Bronchial epithelial cell (primary cell): Measurements from ENCODE around the gene UGGT2. TPM values are rescaled to one million over a fixed set of nuclear protein-coding genes. Genes with fewer than 3 reads are reported as not detected.

Experiments used
- DNase-seq: peaks from one replicate; pipeline ENCODE4 v3.0.0-alpha.2; 2010; ENCODE audit warnings: low read depth
- FAIRE-seq: peaks from 2 replicates; lab custom pipeline; 2011; peaks lifted over from hg19 to GRCh38; lab: Jason Lieb, UNC
- H3K27me3 ChIP-seq: 2 replicates; pipeline ENCODE4 v1.5.1; 2011; ENCODE audit warnings: low read length; ENCODE audit not compliant: control insufficient read depth, insufficient read depth
- H3K36me3 ChIP-seq: 2 replicates; pipeline ENCODE4 v1.5.1; 2011; ENCODE audit warnings: low read length; ENCODE audit not compliant: control insufficient read depth, insufficient read depth
- H3K4me3 ChIP-seq: 2 replicates; pipeline ENCODE4 v1.5.1; 2011; ENCODE audit warnings: mild to moderate bottlenecking, low read depth, low read length, control low read depth
- CTCF ChIP-seq: IDR thresholded peaks from 2 replicates; pipeline ENCODE4 v1.5.1; 2011; ENCODE audit warnings: mild to moderate bottlenecking, moderate library complexity, low read length, control low read depth, inconsistent platforms; ENCODE audit not compliant: insufficient read depth, severe bottlenecking
- total RNA-seq: library from RNA; depleted of rRNA; stranded (reverse); fragments of >200 nt; gene quantifications from 2 replicates; pipeline ENCODE4 v1.2.1, GENCODE V29; 2014

The UGGT2 gene
- total RNA-seq, 1 donor from 2014 or later = 25.3 TPM

GRCh38 chr13:95809429-95809828, 243.8 kb downstream of the UGGT2 start:
- no peak for TF ChIP-seq CTCF
- FAIRE-seq = no peak
- Histone ChIP-seq H3K4me3 (no peak overlapping the region), H3K27me3 (no peaks in the 10 kb centered on the region), H3K36me3 (no peaks in the 10 kb centered on the region)
- DNase-seq = no peak

DNA sequence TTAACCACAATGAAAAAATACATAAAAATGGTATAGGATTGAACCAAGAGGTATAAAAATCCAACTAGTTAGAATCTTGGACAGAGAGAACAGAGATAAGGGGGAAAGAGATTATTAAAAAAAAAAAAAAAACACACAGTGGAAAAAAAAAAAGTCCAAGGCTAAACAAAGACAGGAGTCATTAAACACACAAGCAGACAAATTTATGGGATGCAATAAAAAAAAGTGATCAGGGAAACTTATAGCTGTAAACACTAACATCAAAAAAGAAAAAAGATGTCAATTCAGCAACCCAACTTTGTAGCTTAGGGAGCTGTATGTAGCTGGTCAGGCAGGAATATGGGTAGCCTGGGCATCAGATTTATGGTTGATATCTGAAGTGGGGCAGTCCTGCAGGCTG, 247.3 kb downstream of the UGGT2 start:
- no peak for DNase-seq
- no peak for FAIRE-seq
- Histone ChIP-seq H3K36me3 (no peaks in the 10 kb centered on the region), H3K27me3 (no peaks in the 10 kb centered on the region), H3K4me3 (no peak overlapping the region)
- no peak for TF ChIP-seq CTCF

DNA sequence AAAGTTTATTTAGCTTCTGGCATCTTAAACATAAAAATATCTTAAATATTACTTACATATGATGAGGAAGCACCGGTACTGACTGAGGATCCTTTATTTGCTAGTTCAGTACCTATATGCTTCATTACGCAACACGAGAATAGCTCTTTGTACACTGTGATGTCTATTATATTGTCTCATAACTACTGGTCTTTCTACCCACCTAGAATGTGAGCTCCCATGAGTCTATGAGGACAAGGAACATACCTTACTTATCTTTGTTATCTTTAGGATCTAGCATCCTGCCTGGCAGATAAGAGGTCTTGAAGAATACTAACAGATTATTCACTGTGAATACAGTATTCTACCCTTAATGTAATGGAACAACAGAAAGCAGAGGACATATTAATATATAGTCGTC, 251.4 kb downstream of the UGGT2 start:
- no peak for TF ChIP-seq CTCF
- DNase-seq (no peak), FAIRE-seq (no peak)
- Histone ChIP-seq H3K27me3 (no peaks in the 10 kb centered on the region), H3K4me3 (no peak overlapping the region), H3K36me3 (no peaks in the 10 kb centered on the region)

- Histone ChIP-seq H3K4me3 (no peak overlapping the region), H3K36me3 (no peaks in the 10 kb centered on the region), H3K27me3 (no peaks in the 10 kb centered on the region)
- TF ChIP-seq CTCF = no peak
- DNase-seq (no peak), FAIRE-seq (no peak)
Measured at GRCh38 chr13:95800436-95800835, 252.8 kb downstream of the UGGT2 start.

GRCh38 chr13:95797016-95797415, 256.2 kb downstream of the UGGT2 start:
- FAIRE-seq (no peak), DNase-seq (no peak)
- no peak for TF ChIP-seq CTCF
- H3K4me3 ChIP-seq = no peak overlapping the region
- no peaks in the 10 kb centered on the region for H3K36me3 ChIP-seq
- no peaks in the 10 kb centered on the region for H3K27me3 ChIP-seq

DNA sequence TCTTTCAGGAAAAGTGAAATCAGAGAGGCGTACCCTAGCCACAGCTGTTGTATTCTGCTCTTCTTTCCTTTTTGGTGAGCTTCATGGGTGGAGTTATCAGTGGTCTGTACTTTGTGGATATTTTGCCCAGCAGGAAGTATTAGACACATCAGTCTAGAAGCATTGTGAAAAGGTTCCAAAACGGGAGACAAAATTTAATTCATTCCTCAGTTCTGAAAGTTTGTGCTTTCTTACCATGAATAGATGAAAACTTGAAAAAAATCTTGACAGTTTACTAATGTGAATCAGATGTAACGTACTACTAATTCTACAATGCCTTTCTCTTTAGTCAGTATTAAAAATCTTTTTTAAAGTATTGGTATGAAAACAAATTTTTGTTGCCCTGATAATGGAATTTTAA, 259.4 kb downstream of the UGGT2 start:
- no peaks in the 10 kb centered on the region for H3K36me3 ChIP-seq
- no peak for DNase-seq
- H3K4me3 ChIP-seq = no peak overlapping the region
- H3K27me3 ChIP-seq = no peaks in the 10 kb centered on the region
- FAIRE-seq = no peak
- no peak for TF ChIP-seq CTCF
